Medulla oblongata (tissue), 1 donor: ENCODE results near the gene OOSP1.
"Not testable (repeated sequence)": the region's sequence is repeated elsewhere in the genome, so short reads cannot be mapped to it uniquely, and the experiment has no call there.

Experiments used
- DNase-seq: peaks from one replicate; pipeline ENCODE4 v3.0.0-alpha.2; 2015; ENCODE audit errors: extremely low spot score

Gene OOSP1

GRCh38 chr11:59960502-59961381 is 22.5 kb downstream of the OOSP1 start:
- DNase-seq = no peak

- DNase-seq = no peak
Observed at GRCh38 chr11:59962107-59962482, 23.9 kb downstream of the OOSP1 start.

GRCh38 chr11:59963733-59964132 is 25.5 kb downstream of the OOSP1 start, which contains the start of gene OOSP4A:
OOSP4A (plus strand) TSS chr11:59964033; CDS start chr11:59964033, 0 bp downstream.
- DNase-seq = no peak

- DNase-seq = no peak
Observed at GRCh38 chr11:59965424-59965823, 27.2 kb downstream of the OOSP1 start.

GRCh38 chr11:59966201-59966600 is 28.0 kb downstream of the OOSP1 start:
- DNase-seq = no peak

GRCh38 chr11:59967677-59968394 is 29.6 kb downstream of the OOSP1 start:
- DNase-seq = no peak

GRCh38 chr11:59968395-59968783 is 30.2 kb downstream of the OOSP1 start:
- no peak for DNase-seq

GRCh38 chr11:59973097-59973496 is 34.9 kb downstream of the OOSP1 start:
- DNase-seq = no peak

GRCh38 chr11:59981106-59981770 is 43.0 kb downstream of the OOSP1 start:
- no peak for DNase-seq

- DNase-seq = not testable (repeated sequence)
Observed at GRCh38 chr11:59982037-59982436, 43.8 kb downstream of the OOSP1 start.

GRCh38 chr11:59983212-59983611 is 45.0 kb downstream of the OOSP1 start:
- no peak for DNase-seq

- DNase-seq = no peak
Observed at GRCh38 chr11:59984368-59984767, 46.1 kb downstream of the OOSP1 start.

- DNase-seq = no peak
Observed at GRCh38 chr11:59990421-59990820, 52.2 kb downstream of the OOSP1 start.

GRCh38 chr11:59992425-59992824 is 54.2 kb downstream of the OOSP1 start:
- no peak for DNase-seq

GRCh38 chr11:59997800-59998199 is 59.6 kb downstream of the OOSP1 start:
- DNase-seq = no peak

GRCh38 chr11:59999691-60000090 is 61.5 kb downstream of the OOSP1 start:
- no peak for DNase-seq

- no peak for DNase-seq
Observed at GRCh38 chr11:60003729-60004128, 65.5 kb downstream of the OOSP1 start.

- DNase-seq = no peak
Observed at GRCh38 chr11:60005360-60005759, 67.1 kb downstream of the OOSP1 start.
